GM19452 (cell line): ENCODE measurements around the gene CTRL.
A peak's percentile ranks its signal among the peaks of the same experiment; 100 is the strongest.
"Not testable (repeated sequence)": the region's sequence is repeated elsewhere in the genome, so short reads cannot be mapped to it uniquely, and the experiment has no call there.

ENCODE experiments used
- ATAC-seq: cut with Tn5 transposase; IDR thresholded peaks from one replicate; pipeline ENCODE4 v1.9.1; 2021; ENCODE audit not compliant: unreplicated experiment

CTRL gene

DNA sequence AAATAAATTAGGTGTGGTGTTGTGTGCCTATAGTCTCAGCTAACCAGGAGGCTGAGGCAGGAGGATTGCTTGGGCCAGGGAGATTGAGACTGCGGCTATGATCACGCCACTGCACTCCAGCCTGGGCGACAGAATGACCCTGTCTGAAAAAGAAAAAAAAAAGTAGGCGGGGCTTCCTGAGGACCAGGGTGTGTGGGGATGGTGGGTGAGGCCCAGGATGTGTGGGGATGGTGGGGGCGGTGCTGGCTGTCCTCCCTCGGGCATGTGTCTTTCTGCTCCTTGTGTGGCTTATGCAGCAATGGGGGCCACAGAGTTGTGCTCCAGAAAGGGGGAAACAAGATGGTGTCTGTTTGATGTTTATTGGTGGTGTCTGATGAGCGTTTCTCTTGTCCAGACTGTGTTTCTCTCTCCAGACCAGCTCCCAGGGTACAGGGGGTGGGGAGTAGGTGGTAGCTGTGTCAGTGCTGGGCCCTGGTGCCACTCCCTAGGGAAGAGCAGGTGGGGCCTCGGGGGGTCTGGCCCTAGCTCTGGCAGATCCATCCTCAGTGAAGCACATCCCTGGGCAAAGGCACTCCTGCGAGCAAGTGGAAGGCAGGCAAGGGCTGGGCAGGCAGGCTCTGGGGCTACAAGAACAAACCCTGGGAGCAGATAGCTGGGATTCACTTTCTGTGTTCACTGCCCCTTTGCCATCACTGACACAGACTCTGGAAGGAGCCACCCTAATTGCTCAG lies 10.0 kb upstream of the CTRL start:
- ATAC-seq: no peak

DNA sequence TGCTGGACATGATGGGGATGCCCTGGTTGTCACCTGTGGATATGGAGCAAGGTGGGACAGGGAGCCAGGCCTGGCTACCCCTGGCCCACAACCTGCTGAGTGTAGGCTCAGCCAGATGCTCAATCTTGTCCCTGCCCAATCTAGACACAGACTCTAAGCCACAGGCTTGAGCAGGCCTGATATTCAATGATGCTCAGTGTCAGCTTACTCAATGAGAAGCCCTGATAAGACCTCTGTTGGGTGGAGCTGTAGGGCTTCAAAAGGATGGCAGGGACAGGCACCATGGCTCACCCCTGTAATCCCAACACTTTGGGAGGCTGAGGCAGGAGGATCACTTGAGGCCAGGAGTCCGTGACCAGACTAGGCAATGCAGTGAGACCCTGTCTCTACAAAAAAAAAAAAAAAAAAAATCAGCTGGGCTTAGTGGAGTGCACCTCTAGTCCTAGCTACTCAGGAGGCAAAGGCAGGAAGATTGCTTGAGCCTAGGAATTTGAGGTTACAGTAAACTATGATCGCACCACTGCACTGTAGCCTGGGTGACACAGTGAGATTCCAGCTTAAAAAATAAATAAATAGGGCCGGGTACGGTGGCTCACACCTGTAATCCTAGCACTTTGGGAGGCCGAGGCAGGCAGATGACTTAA lies 8.9 kb upstream of the CTRL start:
- no peak for ATAC-seq

GRCh38 chr16:67939507-67940445 lies 8.1 kb upstream of the CTRL start:
- ATAC-seq: no peak

GRCh38 chr16:67937713-67938112 lies 6.1 kb upstream of the CTRL start:
- ATAC-seq: not testable (repeated sequence)

- peak; percentile 56 for ATAC-seq
These were observed 5.4 kb upstream of the CTRL start for GRCh38 chr16:67936880-67937605.

DNA sequence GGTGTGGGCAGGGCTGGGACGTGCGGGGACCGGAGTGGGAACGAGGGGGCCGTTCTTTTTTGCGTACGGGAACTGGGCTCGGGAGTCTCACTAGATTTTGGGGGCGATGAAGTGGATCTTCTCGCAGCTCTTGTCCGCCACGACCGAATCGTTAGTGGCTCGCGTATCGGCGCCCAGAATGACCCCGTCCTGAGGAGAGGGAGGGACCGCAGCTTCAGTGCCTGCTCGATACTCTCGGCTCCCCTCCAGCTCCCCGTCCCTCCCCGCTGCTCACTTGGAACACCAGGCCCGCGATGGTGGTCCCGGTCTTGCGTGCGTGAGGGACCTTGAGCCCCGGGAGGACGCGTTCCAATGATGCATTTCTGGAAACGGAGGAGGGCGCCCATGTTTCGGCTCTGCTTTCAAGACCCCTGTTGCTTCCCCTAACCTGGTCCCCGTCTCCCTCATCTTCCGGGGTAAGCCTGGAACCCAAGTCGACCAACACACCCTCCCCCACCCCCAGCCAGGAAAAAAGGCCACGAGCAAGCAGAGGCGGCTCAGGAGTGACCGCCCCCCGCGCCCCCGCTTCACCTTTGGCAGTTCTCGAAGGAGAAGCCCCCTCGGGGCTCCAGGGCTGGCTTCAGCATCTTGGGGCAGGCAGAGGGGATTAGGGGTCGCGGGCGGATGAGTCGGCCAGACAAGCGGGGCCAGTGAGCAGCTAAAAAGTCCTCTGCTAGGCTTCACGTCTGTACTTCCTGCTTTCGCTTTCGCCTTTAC lies 4.6 kb upstream of the CTRL start, which contains the start of gene PSMB10:
TSS of gene PSMB10 (minus strand) at position 727 of the 756 bp plus-strand sequence. CDS start at position 626, 101 bp downstream.
- ATAC-seq: no peak

DNA sequence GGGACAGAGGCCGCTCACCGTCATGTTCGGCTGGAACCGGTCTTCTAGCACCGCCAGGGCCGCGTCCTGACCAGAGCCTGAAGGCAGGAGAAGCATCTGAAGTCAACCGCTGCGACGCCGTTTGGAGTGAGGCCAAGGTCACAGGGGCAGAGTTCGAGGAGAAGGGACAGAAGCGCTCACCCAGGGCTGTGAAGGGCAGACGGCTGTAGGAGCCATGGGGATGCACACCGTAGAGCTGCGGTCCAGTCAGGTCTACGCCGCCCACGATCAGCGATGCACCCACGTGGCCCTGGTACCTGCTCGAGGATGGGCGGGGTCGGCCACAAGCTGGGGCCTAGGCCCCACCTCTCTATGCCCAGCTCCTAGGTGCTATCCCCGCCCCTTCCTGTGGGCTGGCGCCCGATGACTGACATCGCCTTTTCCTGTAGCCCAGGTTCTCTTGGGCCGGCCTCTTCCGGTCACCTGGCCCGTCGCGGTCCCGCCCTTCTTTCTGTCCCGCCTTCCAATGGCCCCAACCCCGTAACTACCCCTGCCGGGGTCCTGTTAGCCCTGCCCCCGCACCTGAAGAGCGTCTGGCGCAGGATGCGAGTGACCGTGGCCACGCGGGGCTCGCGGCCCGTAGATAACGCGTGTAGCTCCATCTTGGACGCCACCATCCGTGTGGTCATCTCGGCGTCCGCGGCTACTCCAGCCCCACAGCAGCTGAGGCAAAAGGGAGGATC lies 3.9 kb upstream of the CTRL start:
- ATAC-seq: peak; percentile 88

DNA sequence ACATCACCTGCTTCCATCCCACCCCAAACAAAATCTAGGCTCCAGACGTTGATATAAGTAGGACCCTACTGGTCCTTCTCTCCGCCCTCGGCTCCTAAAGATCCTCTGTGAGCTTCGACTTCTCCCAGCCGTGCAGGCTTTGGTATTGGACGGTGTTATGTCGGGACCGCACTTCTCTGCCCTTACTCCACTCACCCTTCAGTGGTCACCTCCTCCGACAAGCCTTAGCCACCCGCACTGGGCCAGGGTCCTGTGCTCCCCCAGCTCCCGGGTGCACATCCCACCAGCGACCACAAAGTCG lies 3.4 kb upstream of the CTRL start:
- no peak for ATAC-seq

- ATAC-seq: no peak
These were observed 2.8 kb upstream of the CTRL start for GRCh38 chr16:67934306-67935100.

DNA sequence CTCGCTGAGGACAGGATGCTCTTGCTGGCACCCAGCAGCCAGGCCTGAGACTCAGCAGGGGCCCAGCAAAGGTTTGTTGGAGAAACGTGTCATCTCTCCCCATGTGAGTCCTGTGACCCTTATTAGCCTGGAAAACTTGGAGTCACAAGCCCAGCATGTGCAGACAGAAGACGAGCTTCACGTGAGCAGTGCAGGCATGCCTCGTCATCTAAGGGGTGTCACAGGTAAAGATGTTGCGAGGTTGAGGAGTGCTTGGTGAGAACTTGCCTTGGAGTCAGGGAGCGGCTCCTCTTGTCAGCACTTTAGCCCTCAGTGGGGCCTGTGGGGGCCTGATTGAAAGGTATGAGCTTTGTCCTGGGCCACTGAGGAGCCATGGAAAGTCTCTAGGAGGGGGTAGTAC lies 2.1 kb upstream of the CTRL start:
- ATAC-seq: no peak

DNA sequence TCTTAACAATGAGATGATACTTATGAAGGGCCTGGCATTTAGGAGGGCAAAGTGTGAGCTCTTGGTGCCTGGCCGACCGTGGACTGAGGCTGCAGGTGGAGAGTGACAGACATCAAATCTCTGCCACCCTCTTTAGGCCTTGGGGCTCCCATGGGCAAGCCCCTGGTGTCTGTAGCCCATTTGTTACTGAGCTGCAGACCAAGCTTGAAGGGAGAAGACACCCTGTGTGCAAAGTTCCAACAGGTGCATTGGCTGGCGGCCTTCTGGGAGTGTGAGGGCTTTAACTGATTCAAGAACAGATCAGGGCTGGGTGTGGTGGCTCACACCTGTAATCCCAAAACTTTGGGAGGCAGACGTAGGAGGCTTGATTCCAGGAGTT lies 789 bp upstream of the CTRL start:
- ATAC-seq: no peak

DNA sequence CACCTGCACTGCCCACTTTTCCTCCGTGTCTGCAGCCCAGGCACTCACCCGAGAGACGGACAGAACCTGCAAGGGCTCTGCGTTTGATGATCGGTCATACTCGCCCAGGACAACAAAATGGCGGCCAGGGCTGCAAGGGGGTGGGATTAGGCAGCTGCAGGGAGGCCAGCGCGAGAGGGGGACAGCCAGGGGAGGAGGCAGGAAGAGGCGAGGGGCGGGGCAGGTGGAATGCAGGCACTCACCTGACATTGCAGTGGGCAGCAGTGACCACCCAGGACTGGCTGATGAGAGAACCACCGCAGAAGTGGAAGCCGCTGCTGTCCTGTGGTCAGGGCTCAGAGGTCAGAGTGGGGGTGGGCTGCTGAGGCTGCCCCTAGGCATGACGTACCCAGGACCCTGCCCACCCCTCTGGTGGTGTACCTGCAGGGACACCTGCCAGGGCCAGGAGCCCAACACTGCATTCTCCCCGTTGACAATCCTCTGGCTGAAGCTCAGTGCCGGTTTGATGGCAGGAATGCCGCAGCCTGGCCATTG lies 917 bp downstream of the CTRL start:
- no peak for ATAC-seq

GRCh38 chr16:67930191-67930590 lies 1.5 kb downstream of the CTRL start:
- ATAC-seq: no peak

GRCh38 chr16:67928561-67929364 lies 2.9 kb downstream of the CTRL start:
- ATAC-seq: no peak

GRCh38 chr16:67928147-67928546 lies 3.5 kb downstream of the CTRL start:
- no peak for ATAC-seq

DNA sequence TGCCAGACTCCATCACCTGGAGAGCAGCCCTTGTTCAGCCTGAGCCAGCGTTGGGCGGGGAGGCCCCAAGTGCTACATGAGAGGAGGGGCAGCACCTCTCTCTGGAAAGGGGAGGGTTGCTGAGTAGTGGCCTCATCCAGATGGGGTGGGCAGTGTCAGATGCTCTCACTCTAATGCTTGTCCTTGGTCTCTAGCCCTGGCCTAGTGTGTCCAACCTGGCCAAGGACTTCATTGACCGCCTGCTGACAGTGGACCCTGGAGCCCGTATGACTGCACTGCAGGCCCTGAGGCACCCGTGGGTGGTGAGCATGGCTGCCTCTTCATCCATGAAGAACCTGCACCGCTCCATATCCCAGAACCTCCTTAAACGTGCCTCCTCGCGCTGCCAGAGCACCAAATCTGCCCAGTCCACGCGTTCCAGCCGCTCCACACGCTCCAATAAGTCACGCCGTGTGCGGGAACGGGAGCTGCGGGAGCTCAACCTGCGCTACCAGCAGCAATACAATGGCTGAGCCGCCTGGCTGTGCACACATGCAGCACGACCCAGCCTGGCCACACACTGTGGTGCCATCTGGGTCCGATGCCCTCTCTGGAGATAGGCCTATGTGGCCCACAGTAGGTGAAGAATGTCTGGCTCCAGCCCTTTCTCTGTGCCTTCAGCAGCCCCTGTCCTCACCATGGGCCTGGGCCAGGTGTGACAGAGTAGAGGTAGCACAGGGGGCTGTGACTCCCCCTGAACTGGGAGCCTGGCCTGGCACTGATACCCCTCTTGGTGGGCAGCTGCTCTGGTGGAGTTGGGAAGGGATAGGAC lies 4.3 kb downstream of the CTRL start:
- ATAC-seq: no peak

DNA sequence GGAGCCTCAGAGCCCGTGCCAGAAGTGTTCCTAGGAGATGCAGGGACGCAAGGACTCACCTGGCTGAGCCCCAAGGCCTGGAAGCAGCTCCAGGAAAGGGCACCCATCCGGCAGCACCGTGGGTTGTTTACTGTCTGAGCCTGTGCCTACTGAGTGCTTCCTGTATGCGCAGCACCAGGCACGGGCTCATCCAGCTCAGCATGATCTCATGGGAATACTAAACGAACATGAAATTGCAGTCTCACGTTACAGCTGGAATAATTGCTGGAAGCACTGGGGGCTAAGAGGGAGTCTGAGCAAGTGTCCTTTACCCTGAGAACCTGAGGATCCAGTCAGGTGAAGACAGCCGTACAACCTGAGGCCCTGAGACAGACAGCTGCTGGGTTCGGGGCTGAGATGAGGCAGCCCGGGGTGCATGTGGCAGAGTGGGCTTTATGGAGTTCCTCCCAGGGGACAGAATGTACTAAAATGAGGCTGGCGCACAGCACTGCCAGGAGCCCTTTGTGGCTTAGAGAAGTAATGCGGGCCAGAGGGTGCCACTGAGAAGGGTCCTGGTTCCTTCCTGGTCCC lies 5.4 kb downstream of the CTRL start:
- no peak for ATAC-seq
